K562 (cell line): ENCODE results near the gene PLEKHA8. TPM values are rescaled to one million over a fixed set of nuclear protein-coding genes. Genes with fewer than 3 reads are reported as not detected.

Source experiments
- ARID3B ChIP-seq: fragments of 250-450 bp; sonication (Bioruptor Pico); IDR thresholded peaks from 2 replicates; pipeline ENCODE4 v1.4.0; 2020; ENCODE audit warnings: borderline replicate concordance
- CBFA2T3 ChIP-seq: fragments of 450-650 bp; IDR thresholded peaks from 2 replicates; pipeline ENCODE4 v1.6.1; 2017
- DMBX1 ChIP-seq: fragments of 250-450 bp; sonication (Bioruptor Pico); IDR thresholded peaks from 2 replicates; pipeline ENCODE4 v1.8.0; 2022; ENCODE audit warnings: inconsistent platforms, mild to moderate bottlenecking, moderate library complexity, borderline replicate concordance
- DPF2 ChIP-seq: fragments of 450-650 bp; IDR thresholded peaks from 2 replicates; pipeline ENCODE4 v1.6.1; 2016
- ETV1 ChIP-seq: fragments of 450-650 bp; conservative IDR thresholded peaks from 2 replicates; pipeline ENCODE4 v1.6.1; 2016; ENCODE audit warnings: missing genetic modification characterization, control low read depth, low read depth, missing compliant biosample characterization
- IRF1 ChIP-seq: sonication (generic); formaldehyde crosslinking; IDR thresholded peaks from 2 replicates; pipeline ENCODE4 v1.8.0; 2022; ENCODE audit warnings: missing genetic modification reagents, mild to moderate bottlenecking, borderline replicate concordance
- NCOA1 ChIP-seq: fragments of 450-650 bp; IDR thresholded peaks from 2 replicates; pipeline ENCODE4 v1.6.1; 2016; ENCODE audit warnings: low read depth
- NFIC ChIP-seq: fragments of 450-650 bp; IDR thresholded peaks from 2 replicates; pipeline ENCODE4 v1.6.1; 2017; ENCODE audit warnings: mild to moderate bottlenecking, inconsistent platforms
- PHF20 ChIP-seq: fragments of 450-650 bp; IDR thresholded peaks from 2 replicates; pipeline ENCODE4 v1.6.1; 2018; ENCODE audit not compliant: partially characterized antibody
- PHTF2 ChIP-seq: fragments of 250-450 bp; sonication (Bioruptor Pico); IDR thresholded peaks from 2 replicates; pipeline ENCODE4 v1.5.0; 2021; ENCODE audit warnings: mild to moderate bottlenecking
- POLR3A ChIP-seq: IDR thresholded peaks from 2 replicates; pipeline ENCODE4 v1.6.1; 2011; ENCODE audit warnings: borderline replicate concordance, mild to moderate bottlenecking, moderate library complexity; ENCODE audit not compliant: insufficient read length, insufficient read depth; ENCODE audit errors: extremely low read depth
- RREB1 ChIP-seq: fragments of 250-450 bp; sonication (Bioruptor Pico); IDR thresholded peaks from 2 replicates; pipeline ENCODE4 v1.4.0; 2020
- SREBF1 ChIP-seq: fragments of 150-350 bp; IDR thresholded peaks from 2 replicates; pipeline ENCODE4 v1.6.1; 2014; ENCODE audit warnings: antibody characterized with exemption, low read depth, low read length, borderline replicate concordance
- ZFP36 ChIP-seq: fragments of 150-350 bp; IDR thresholded peaks from 2 replicates; pipeline ENCODE4 v1.6.1; 2018; ENCODE audit warnings: low read length, low read depth; ENCODE audit not compliant: partially characterized antibody
- ZNF23 ChIP-seq: fragments of 250-450 bp; sonication (Bioruptor Pico); IDR thresholded peaks from 2 replicates; pipeline ENCODE4 v1.4.0; 2020; ENCODE audit warnings: mild to moderate bottlenecking
- ZNF311 ChIP-seq: fragments of 250-450 bp; sonication (Bioruptor Pico); IDR thresholded peaks from 2 replicates; pipeline ENCODE4 v1.4.0; 2020; ENCODE audit warnings: mild to moderate bottlenecking, moderate library complexity
- ZNF644 ChIP-seq: fragments of 200-800 bp; sonication (Bioruptor generic); IDR thresholded peaks from 2 replicates; pipeline ENCODE4 v1.6.1; 2016; ENCODE audit warnings: low read depth, missing genetic modification characterization, missing compliant biosample characterization
- ZNF830 ChIP-seq: fragments of 250-450 bp; sonication (Bioruptor Pico); IDR thresholded peaks from 2 replicates; pipeline ENCODE4 v1.5.0; 2021; ENCODE audit warnings: mild to moderate bottlenecking
- polyA plus RNA-seq, 8 experiments: library from polyadenylated mRNA; depleted of rRNA in 4 of 8; stranded (reverse) in 5 of 8; unstranded in 3 of 8; fragments of >200 nt; fragmentation: Nextera tagmentation in 2 of 8; fragmentation: Illumina TruSeq in 1 of 8; extraction: Ambion mirVana in 2 of 8; extraction: Trizol in 1 of 8; gene quantifications; 2 replicates each; pipeline versions ENCODE4 v1.2.1 to v1.2.3, GENCODE V29; 2011 to 2014; ENCODE audit warnings: inconsistent platforms in 1 of 8, missing spikeins in 1 of 8
- total RNA-seq, 7 experiments: library from RNA; depleted of rRNA in 6 of 7; stranded (reverse); fragments of >200 nt in 6 of 7; fragmentation: Illumina TruSeq in 2 of 7; extraction: Trizol in 2 of 7; gene quantifications; 2 replicates each; pipeline versions ENCODE4 v1.2.1 to v1.2.3, GENCODE V29; 2011 to 2021; ENCODE audit warnings: low replicate concordance in 1 of 7
- TF ChIP-seq, protein P1 (sequence below): fragments of 250-450 bp; sonication (Bioruptor Pico); IDR thresholded peaks from 2 replicates; pipeline ENCODE4 v1.8.0; 2022; ENCODE audit warnings: inconsistent platforms

PLEKHA8 gene
- total and polyA plus RNA-seq, 9 of the 15 experiments (the other 6 are each of a cell fraction or from before 2014, with no cell fraction given) = 3.2 to 16.3 (median 11.8) TPM

GRCh38 chr7:30163231-30163894 lies 135.2 kb downstream of the PLEKHA8 start (continued):
- TF ChIP-seq PHF20 (no peak), DMBX1 (CRISPR knock-in tag) (peak; percentile 71; the same call in 1 of the 2 replicates), ZNF830 (CRISPR knock-in tag) (no peak), POLR3A (no peak), DPF2 (0 out of 2 replicates have a peak, but pooled peaks have one; percentile 29), ZNF311 (CRISPR knock-in tag) (0 out of 2 replicates have a peak, but pooled peaks have one; percentile 40), IRF1 (CRISPR knock-in tag) (no peak), NCOA1 (no peak), RREB1 (no peak), ZNF23 (no peak), PHTF2 (no peak), ZNF644 (0 out of 2 replicates have a peak, but pooled peaks have one; percentile 43), ARID3B (CRISPR knock-in tag) (no peak), ETV1 (tag) (no peak), CBFA2T3 (peak; percentile 84), SREBF1 (no peak), NFIC (peak; percentile 10; the same call in 1 of the 2 replicates), ZFP36 (no peak)
- TF ChIP-seq, protein P1, sequence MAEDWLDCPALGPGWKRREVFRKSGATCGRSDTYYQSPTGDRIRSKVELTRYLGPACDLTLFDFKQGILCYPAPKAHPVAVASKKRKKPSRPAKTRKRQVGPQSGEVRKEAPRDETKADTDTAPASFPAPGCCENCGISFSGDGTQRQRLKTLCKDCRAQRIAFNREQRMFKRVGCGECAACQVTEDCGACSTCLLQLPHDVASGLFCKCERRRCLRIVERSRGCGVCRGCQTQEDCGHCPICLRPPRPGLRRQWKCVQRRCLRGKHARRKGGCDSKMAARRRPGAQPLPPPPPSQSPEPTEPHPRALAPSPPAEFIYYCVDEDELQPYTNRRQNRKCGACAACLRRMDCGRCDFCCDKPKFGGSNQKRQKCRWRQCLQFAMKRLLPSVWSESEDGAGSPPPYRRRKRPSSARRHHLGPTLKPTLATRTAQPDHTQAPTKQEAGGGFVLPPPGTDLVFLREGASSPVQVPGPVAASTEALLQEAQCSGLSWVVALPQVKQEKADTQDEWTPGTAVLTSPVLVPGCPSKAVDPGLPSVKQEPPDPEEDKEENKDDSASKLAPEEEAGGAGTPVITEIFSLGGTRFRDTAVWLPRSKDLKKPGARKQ (CRISPR knock-in tag) = no peak
